Left ventricle myocardium inferior (tissue), 1 donor: ENCODE results near the gene SRSF5. TPM values are rescaled to one million over a fixed set of nuclear protein-coding genes. Genes with fewer than 3 reads are reported as not detected.

Experiments used
- DNase-seq: peaks from one replicate; pipeline ENCODE4 v3.0.0-alpha.2; 2020
- H3K27ac ChIP-seq: fragments of 200-600 bp; replicated peaks from 2 replicates; pipeline ENCODE4 v1.8.0; 2021
- H3K27me3 ChIP-seq: fragments of 200-600 bp; 2 replicates; pipeline ENCODE4 v1.8.0; 2021; ENCODE audit warnings: low read depth
- H3K36me3 ChIP-seq: fragments of 200-600 bp; 2 replicates; pipeline ENCODE4 v1.8.0; 2021
- H3K4me1 ChIP-seq: fragments of 200-600 bp; 2 replicates; pipeline ENCODE4 v1.8.0; 2021
- H3K4me3 ChIP-seq: fragments of 200-600 bp; 2 replicates; pipeline ENCODE4 v1.8.0; 2021; ENCODE audit warnings: mild to moderate bottlenecking, moderate library complexity
- H3K9me3 ChIP-seq: fragments of 200-600 bp; replicated peaks from 2 replicates; pipeline ENCODE4 v1.8.0; 2021
- intact Hi-C: fragments of 100-400 bp; cut with micrococcal nuclease; formaldehyde crosslinking; loops from one replicate; pipeline ENCODE4 v1.11.0; 2022
- total RNA-seq: library from RNA; stranded (reverse); fragmentation: NEBNext Ultra II Directional; extraction: Animal tissue kit (Norgen Biotek cat#: 25700); gene quantifications from one replicate; pipeline ENCODE4 v1.2.1, GENCODE V29; 2021
- TF ChIP-seq, protein P1 (sequence below): fragments of 200-600 bp; IDR thresholded peaks from 2 replicates; pipeline ENCODE4 v1.8.0; 2021; ENCODE audit warnings: antibody characterized with exemption, mild to moderate bottlenecking, borderline replicate concordance
- donor health status: DM: no; HTN: yes; CAD: no; lungs with severe emphysema.

The SRSF5 gene
- total RNA-seq, 1 donor from 2014 or later, result 167 TPM

DNA sequence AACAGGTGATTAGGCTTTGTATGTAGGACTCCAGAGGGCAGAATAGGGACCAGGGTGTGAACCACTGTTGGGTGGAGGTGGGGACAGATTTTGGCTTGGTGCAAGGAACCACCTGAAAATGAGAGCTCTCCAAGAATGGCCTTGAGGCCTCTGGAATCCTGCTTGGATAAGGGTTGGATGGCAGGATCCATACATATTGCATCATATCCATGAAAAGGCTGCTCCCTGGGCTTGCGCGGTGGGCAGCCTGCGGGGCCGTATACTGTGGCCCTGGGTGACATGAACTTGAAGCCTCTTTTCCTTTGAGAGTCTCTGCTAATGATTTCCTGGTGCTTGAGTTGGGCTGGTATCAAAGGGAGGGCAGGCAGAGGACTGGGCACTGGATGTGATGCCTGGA lies 31.4 kb downstream of the SRSF5 start:
- intact Hi-C loops, result no loop called here
- Histone ChIP-seq H3K27ac (no peak overlapping the region), H3K9me3 (peaks cover 6% of the 10 kb centered on the region), H3K4me3 (no peak overlapping the region), H3K27me3 (peaks cover 7% of the 10 kb centered on the region), H3K36me3 (no peaks in the 10 kb centered on the region), H3K4me1 (peaks cover 9% of the 10 kb centered on the region)
- no peak for DNase-seq
- TF ChIP-seq, protein P1, sequence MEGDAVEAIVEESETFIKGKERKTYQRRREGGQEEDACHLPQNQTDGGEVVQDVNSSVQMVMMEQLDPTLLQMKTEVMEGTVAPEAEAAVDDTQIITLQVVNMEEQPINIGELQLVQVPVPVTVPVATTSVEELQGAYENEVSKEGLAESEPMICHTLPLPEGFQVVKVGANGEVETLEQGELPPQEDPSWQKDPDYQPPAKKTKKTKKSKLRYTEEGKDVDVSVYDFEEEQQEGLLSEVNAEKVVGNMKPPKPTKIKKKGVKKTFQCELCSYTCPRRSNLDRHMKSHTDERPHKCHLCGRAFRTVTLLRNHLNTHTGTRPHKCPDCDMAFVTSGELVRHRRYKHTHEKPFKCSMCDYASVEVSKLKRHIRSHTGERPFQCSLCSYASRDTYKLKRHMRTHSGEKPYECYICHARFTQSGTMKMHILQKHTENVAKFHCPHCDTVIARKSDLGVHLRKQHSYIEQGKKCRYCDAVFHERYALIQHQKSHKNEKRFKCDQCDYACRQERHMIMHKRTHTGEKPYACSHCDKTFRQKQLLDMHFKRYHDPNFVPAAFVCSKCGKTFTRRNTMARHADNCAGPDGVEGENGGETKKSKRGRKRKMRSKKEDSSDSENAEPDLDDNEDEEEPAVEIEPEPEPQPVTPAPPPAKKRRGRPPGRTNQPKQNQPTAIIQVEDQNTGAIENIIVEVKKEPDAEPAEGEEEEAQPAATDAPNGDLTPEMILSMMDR, result no peak

DNA sequence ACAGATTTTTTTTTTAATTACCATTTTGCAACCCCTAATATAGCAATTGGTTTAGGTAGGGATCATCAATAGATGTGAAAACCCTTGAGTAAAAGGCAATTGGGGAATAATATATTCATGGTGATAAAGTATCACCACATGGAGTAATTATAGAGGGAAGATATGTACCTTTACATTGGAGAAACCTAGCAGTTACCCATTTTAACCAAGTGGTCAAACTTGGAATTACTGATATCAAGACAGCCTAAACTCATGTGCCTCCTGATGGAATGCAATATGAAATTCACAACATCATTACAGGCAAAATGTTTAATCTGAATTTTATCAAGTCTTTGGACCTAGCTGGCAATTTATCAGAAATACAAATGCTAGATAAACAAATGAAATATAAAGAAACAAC lies 36.8 kb downstream of the SRSF5 start:
- H3K36me3 ChIP-seq, result no peaks in the 10 kb centered on the region
- peaks cover 6% of the 10 kb centered on the region for H3K9me3 ChIP-seq
- intact Hi-C loops, result no loop called here
- no peak for DNase-seq
- TF ChIP-seq, protein P1, result no peak
- H3K27ac ChIP-seq, result no peak overlapping the region
- H3K4me3 ChIP-seq, result no peak overlapping the region
- no peaks in the 10 kb centered on the region for H3K4me1 ChIP-seq
- H3K27me3 ChIP-seq, result peaks cover 11% of the 10 kb centered on the region

DNA sequence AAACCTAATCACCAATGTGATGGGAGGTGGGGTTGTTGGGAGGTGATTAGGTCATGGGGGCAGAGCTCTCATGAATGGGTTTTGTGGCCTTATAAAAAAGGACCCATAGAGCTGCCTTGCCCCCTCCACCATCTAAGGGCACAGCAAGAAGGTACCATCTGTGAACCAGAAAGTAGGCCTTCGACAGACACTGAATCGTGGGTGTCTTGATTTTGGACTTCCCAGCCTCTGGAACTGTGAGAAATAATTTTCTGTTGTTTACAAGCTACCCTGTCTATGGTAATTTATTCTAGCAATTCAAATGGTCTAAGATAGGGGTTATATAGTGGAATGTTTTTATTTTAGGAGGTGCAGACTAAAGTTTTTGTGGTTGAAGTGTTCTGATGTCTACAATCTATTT lies 38.0 kb downstream of the SRSF5 start:
- intact Hi-C loops, result no loop called here
- no peak overlapping the region for H3K4me3 ChIP-seq
- DNase-seq, result no peak
- no peak overlapping the region for H3K27ac ChIP-seq
- no peaks in the 10 kb centered on the region for H3K36me3 ChIP-seq
- H3K4me1 ChIP-seq, result no peaks in the 10 kb centered on the region
- H3K27me3 ChIP-seq, result peaks cover 11% of the 10 kb centered on the region
- peaks cover 6% of the 10 kb centered on the region for H3K9me3 ChIP-seq
- TF ChIP-seq, protein P1, result no peak

DNA sequence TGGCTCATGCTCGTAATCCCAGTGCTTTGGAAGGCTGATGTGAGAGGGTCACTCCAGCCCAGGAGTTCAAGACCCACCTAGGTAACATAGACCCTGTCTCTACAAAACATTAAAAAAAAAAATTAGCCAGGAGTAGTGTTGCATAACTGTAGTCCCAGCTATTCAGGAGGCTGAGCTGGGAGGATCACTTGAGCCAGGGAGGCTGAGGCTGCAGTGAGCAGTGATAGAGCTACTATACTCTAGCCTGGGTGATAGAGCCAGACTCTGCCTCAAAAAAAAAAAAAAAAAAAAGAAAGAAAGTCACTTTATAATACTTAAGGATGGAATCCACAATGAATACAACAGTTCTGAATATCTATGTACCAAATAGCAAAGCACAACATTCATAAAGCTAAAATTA lies 40.2 kb downstream of the SRSF5 start:
- TF ChIP-seq, protein P1, result no peak
- intact Hi-C loops, result no loop called here

DNA sequence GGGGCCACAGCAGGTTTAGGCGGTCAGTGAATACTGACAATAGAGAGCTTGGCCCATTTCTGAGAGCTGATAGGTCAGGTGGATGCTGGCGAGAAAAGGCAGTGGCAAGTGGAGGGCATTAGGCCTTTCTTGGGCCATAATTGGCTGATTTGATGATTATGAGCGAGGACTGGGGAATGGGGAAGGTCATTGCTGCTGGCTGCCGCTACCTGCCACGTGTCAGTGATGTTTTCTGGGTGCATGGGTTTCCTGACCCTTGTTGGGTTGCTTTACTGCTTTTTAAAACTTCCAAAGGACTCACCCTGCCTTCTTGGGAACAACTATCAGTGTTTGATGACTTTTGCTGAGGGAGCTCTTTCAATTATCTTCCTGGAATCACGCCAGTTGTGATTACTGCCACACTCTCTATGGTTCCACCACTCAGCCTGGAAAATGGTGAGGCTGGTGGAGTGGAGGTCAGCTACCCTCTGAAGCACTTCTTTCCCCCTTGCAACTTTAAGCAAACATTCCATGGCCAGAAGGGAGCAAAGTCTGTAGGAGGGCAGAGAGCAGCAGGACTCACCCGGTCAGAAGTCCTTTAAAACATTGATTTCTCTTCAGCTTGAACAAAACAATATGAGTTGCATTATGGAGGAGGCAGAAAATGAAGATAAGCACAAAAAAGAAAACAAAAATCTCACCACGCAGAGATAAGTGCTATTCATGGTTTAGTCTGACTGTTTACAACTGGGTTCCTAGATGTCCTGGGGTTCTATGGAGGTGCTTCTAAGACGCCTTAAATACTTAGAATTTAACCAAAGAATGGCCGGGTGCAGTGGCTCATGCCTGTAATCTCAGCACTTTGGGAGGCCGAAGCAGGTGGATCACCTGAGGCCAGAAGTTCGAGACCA lies 42.2 kb downstream of the SRSF5 start:
- no peak overlapping the region for H3K4me3 ChIP-seq
- TF ChIP-seq, protein P1, result no peak
- H3K9me3 ChIP-seq, result no peaks in the 10 kb centered on the region
- intact Hi-C loops, result no loop called here
- DNase-seq, result no peak
- peaks cover 43% of the 10 kb centered on the region for H3K27me3 ChIP-seq
- H3K27ac ChIP-seq, result no peak overlapping the region
- no peaks in the 10 kb centered on the region for H3K4me1 ChIP-seq
- no peaks in the 10 kb centered on the region for H3K36me3 ChIP-seq

More for the DNA sequence above, 40.2 kb downstream of the SRSF5 start:
- Histone ChIP-seq H3K36me3 (no peaks in the 10 kb centered on the region), H3K27me3 (peaks cover 24% of the 10 kb centered on the region), H3K4me3 (no peak overlapping the region), H3K27ac (no peak overlapping the region), H3K4me1 (no peaks in the 10 kb centered on the region), H3K9me3 (no peaks in the 10 kb centered on the region)
- DNase-seq, result no peak
